ENCODE results near the gene TMTC3.

GRCh38 chr12:88247241-88247643, 105.1 kb downstream of the TMTC3 start:
- TF ChIP-seq CTCF (IDR thresholded peaks at IDR 0.05) (no peak), POLR2A (IDR thresholded peaks at IDR 0.05) (no peak)
